NCI-H82 treated with DMSO at 0.1 percent for 48 hours (cell line): ENCODE results near the gene RNPC3.

Experiments used
- DNase-seq: peaks from one replicate; lab custom pipeline; 2025; ENCODE audit not compliant: unreplicated experiment; lab: John Stamatoyannopoulos, UW

RNPC3 gene, protein sequence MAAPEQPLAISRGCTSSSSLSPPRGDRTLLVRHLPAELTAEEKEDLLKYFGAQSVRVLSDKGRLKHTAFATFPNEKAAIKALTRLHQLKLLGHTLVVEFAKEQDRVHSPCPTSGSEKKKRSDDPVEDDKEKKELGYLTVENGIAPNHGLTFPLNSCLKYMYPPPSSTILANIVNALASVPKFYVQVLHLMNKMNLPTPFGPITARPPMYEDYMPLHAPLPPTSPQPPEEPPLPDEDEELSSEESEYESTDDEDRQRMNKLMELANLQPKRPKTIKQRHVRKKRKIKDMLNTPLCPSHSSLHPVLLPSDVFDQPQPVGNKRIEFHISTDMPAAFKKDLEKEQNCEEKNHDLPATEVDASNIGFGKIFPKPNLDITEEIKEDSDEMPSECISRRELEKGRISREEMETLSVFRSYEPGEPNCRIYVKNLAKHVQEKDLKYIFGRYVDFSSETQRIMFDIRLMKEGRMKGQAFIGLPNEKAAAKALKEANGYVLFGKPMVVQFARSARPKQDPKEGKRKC

DNA sequence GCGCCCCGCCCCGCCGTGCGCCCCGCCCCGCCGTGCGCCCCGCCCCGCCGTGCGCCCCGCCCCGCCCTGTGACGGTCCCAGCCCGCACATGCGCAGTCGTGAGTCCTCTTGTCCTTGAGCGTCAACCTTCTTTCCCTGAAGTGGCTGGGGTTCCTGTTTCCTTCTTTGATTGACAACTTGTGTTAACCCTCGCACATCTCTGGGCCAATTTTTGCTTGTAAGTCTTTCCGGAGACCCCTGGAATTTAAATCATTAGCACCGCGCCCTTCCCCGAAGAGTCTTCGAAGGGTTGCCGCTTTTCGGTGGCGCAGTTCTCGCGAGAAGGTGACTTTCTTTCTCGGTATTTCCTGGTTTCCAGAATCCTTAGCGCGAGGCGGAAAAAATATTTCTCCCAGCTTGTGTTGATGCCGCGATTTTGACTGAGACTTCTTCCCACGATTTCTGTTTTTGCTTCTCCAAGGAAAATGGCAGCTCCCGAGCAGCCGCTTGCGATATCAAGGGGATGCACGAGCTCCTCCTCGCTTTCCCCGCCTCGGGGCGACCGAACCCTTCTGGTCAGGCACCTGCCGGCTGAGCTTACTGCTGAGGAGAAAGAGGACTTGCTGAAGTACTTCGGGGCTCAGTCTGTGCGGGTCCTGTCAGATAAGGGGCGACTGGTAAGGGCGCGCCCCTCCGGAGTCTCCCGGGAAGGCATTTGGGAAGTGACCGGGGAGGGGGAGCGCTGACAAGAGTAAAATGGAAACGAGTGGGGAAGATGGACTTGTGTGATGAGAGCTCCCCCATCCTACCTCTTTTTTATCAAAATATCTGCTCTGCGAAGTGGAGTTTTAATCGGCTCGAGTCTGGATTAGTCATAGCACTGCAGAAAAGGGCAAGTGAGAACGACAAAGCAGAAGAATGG, at the start of gene RNPC3:
RNPC3 (plus strand) TSS at position 93 of the 901 bp plus-strand sequence; CDS start at position 465, 372 bp downstream.
- peak; percentile 90 for DNase-seq

DNA sequence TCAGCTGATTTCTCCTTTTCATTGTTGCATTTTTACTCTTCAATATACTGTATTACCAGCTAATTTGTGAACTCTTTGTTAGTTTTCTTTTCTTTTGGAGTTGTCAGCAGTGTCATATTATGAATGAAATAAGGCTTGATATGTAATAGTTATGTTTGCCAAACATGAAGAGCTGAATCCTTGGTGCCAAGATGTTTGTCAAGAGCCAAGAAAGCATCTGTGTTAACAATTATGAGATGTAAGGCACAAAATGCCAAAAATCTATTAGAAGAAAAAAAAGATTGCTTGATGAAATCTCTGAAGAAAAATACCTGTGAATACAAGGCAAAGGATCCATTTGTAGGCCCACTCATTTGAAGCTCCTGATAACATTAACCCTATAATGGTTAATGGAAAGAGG, 48.4 kb upstream of the RNPC3 start:
- DNase-seq, result no peak

DNA sequence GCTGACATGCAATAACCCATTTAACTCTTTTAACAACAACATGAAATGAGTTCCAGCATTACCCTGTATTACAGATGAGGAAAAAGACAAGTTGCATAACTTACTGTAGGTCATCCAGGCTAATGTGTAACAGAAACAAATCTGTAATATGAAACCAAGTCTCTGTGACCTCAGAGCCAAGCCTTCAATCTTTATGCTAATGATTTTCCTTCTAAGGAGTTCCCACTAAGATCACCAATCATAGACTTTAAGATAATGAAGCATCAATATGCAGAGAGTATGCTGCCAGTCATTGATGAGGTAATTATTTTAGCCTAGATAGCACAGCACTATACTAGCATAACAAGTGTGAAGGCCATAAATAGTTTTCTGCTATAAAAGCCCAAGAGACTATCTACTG, 35.6 kb upstream of the RNPC3 start:
- DNase-seq, result no peak

DNA sequence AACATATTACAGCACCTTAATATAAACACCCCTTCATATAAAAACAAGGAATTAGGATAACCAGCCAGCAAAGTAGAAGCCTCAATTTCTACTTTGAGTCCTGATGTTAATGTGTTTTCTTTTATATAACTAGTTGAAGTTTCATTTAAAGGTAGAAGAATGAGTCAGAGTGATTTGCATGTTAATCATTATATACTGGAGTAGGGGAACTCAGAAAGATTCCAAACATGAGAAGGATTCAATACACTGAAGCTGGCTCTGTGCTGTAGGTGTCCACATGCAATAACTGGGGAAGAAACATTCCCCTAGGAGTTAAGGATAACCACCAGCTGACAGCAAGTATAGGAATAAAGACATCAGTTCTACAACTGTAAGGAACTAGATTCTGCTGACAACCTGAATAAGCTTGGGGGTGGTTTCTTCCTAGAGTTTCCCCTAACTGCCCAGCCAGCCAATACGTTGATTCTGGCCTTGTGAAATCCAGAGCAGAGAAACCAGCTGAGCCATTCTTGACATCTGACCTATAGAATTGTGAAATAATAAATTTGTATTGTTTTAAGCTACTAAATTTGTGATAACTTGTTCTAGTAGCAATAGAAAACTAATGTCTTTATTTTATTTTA, 33.4 kb upstream of the RNPC3 start:
- DNase-seq, result no peak

DNA sequence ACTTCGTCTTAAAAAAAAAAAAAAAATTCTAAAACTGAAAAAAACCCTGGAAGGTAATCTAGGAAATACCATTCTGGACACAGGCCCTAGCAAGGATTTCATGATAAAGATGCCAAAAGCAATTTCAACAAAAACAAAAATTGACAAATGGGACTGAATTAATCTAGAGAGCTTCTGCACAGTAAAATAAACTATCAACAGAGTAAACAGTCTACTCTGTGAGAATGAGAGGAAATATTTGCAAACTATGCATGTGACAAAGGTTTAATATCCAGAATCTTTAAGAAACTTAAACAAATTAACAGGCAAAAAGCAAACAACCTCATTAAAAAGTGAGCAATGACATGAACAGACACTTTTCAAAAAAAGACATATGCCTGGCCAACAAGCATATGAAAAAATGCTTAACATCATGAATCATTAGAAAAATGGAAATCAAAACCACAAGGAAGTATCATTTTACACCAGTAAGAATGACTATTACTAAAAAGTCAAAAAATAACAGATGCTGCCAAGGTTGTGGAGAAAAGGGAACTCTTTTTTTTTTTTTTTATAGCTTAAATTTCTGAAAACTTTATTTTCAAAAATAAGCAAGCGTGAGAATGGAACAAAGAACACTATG, 29.4 kb upstream of the RNPC3 start:
- DNase-seq, result no peak

DNA sequence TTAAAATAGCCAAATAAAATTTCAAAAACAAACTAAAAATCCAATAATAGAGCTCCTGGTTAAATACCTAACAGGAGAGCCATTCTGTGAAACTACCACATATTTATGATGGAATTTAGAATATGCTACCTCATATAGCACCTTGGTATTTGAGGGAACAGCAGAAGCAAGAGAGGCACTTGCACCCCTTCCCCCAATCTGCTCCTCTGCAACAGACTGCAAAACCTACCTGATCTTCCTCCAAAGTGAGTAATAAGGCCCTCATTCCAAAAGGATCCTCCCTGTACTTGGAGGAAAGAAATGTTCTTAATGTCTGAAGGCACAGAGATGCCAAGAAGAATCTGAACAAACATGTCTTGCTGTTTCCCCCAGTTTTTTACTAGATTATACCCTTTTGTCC, 28.1 kb upstream of the RNPC3 start:
- no peak for DNase-seq

DNA sequence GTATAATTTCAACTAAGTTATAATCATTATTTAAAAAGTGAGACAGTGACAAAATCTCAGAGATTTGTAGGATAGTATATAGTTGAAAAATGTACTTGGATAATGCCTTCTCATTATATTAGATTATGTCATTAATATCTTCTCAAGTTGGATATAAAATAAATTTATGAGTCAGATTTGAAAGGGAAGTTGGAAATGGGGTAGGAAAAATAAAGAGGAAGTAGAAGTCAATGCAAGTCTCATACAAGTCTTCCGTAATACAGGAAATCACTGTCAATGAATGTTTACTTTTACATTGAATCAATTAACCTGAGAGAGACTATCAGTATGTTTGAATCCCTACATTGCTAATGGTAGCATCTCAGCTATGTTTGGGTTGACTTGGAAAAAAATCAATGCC, 16.2 kb upstream of the RNPC3 start:
- no peak for DNase-seq

DNA sequence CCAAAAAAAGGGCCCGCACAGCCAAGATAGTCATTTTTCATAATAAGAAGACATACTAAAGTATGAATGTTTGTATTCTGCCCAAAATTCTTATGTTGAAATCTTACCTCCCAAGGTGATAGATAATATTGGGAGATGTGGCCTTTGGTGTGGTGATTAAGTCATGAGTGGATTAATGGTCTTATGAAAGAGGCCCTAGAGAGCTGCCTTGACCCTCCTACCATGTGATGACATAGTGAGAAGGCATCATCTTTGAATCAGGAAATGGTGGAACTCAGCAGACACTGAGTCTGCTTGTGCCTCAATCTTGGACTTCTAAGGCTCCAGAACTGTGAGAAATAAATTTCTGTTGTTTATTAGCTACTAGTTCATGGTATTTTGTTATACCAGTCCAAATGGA, 11.8 kb upstream of the RNPC3 start:
- no peak for DNase-seq

DNA sequence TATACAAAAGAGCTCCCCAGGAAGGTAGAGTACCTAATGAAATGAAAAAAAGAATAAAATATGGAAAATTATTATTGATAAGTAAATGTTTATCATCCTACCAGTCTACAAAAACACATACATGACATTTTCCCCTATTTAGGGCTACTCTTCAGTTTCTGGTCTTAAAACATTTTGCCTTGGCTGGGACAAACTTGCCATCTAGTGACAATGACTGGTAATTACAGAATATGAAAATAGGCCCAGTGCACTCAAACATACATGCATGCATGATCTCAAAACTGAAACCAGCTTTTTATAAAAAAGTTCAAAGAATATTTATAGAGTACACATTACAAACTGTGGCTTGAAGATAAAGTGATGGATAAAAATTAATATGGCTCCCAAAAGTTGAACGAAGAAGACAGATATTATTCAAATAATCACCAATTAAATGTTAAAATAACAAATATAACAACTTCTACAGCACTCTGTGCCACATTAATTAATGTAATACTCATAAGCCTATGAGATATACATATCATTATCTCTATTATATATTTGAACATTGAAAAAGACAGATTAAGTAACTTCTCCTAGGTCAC, 10.5 kb upstream of the RNPC3 start:
- peak; percentile 28 for DNase-seq

DNA sequence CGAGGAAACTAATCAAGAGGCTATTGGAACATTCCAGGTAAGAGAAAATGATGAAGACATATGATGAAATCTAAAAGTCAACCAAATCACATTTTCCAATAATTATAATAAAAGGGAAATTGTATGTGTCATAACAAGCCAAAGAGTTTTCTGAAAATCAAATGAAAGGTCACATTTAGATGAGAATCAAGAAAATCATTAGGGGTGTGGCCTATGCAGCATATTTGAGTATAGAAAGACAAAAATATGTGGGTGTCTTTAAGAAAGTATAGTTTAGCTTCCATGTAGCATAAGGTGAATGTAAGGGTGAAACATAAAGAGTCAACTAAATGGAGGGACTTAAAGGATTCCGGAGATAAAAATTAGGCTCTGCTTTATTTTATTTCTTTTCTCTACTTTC, 9.2 kb upstream of the RNPC3 start:
- DNase-seq, result no peak

DNA sequence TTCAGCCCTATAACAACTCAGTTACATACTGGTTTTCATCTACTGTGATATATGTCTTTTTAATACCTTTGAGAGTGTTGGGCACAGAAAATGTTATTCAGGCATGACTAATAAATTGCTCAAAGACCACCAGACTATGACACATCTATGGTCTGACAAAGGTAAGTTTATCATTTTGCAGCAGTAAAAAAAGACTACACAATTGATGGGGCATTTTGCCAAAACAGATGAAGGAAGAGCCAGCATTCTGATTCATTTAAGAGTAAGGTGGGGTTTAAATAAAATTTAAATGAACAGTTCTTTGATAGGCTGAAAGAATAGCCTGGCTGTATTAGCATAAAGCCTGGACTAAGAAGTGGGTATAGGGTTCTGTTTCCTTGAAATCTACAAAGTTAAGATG, 8.8 kb upstream of the RNPC3 start:
- no peak for DNase-seq

DNA sequence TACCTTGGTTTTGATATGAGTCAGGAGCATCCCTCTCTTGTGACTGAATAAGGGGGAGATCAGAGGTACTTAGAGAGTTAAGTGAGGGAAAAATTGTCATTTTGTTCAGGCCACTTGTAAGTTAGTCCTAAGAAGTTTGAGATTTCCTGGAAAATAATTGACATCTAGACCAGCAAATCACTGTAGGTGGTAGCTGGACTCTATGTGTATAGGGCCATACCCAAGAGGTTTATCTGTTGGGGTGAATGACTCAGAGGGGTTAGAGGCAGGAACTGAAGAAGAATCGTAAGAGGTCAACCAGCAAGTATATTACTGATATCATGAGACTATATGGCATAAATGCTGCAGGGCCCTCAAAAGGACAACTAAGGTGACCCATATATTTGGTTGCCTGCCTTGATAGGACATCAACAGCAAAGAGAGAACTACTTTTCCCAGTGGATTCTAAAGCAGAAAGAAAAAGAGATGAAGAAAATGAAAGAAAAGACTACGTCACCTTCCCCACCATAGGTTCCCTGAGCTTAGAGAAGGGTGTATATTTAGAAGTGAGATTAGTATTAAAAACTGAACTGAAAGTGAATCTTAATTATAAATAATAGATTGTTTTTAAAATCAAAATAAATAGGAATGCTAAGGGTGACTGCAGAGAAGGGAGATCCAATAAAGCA, 8.0 kb upstream of the RNPC3 start:
- DNase-seq, result no peak

DNA sequence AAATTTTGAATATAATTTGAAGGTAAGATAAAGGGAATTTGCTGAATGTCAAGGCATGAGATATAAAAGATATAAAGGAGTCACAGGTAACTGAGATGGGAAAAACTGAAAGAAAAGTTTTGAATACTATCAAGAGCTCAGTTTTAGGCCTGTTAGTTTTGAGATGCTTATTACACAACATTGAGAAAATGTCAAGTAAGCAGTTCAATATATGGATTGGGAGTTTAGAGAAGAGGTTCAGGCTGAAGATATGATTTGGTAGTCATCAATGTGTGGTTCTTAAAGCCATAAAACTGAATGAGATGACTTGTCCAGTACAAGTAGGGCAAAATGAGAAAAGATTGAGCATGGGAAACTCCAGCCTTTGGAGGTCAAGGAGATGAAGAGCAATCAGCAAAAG, 4.7 kb upstream of the RNPC3 start:
- DNase-seq, result no peak

DNA sequence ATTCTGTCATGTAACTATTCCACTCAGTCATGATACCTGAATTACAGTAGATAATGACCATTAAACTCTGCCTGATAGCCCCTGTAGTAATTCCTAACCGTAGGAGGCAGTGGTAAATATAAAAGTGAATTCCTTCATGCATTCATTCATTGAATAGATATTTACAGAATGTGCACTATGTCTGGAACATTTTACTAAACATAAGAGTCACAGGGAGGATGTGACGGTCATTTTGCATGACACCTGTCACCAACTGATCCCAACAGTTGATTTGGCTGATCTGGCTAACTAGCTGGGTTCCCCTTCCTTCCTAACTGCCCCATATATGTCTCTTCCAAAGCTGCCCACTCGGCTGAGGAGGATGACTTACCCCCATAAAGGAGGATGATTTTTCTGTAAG, 2.2 kb upstream of the RNPC3 start:
- DNase-seq, result no peak

DNA sequence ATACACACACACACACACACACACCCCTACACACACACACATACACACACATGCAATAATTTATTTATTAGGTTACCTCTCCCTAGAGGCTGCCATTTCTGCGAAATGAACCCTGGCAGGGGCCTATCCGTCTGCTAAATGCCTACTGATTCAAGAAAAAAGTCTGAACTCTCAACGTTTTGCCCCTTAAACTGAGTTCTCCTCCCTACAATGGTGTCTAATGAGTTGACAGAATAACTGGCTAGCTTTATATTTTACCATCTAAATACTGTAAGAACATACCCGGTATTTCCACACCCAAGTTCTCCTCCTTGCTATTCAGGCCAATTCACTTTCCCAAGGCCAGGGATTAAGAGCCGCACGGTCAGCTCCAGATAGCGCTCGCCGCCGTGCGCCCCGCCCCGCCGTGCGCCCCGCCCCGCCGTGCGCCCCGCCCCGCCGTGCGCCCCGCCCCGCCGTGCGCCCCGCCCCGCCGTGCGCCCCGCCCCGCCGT, 339 bp upstream of the RNPC3 start:
- peak; percentile 46 for DNase-seq

DNA sequence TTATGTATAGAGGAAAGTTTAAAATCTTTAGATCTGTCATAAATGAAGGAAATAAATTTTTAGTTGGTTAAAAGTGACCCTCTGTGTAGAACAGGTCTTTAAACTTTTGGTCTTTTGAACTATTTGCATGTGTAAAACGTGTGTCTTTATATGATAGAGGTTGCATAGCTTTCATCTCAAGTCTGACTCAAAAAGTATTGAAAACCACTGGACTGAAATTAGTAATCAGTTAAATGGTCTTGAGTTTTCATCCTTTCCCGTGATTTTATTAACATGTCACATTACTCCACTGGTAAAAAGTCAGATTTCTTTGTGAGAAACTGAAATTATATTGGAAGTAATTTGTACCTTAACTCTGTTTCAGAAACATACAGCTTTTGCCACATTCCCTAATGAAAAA, 1.8 kb downstream of the RNPC3 start:
- DNase-seq, result no peak

DNA sequence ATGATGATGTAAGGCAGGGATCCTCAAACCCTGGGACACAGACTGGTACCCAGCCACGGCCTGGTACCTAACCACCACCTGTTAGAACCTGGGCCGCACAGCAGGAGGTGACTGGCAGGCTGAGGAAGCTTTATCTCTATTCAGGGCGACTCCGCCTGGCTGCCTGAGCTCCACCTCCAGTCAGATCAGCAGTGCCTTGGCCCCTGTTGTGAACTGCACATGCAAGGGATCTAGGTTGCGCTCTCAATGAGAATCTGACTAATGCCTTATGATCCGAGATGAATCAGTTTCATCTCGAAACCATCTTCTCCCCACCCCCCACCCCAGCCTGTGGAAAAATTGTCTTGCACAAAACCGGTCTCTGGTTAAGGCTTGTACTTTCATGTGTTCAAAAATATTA, 4.2 kb downstream of the RNPC3 start:
- no peak for DNase-seq

DNA sequence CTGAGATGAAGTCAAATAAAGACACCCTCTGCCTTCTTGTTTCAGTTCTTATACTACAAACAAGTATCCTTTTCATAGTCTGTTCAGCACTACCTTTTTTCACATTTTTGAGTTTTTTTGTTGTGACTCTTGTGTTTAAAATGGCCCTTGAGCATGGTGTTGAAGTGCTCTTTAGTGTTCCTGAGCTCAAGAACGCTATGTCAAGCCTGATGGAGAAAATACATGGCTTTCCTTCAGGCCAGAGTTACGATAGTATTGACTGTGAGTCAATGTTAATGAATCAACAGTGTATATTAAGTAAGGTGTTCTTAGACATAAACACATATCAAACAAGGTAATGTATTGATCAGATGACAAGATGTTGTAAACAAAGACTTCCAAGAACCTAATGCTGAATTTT, 12.7 kb downstream of the RNPC3 start:
- DNase-seq, result no peak

DNA sequence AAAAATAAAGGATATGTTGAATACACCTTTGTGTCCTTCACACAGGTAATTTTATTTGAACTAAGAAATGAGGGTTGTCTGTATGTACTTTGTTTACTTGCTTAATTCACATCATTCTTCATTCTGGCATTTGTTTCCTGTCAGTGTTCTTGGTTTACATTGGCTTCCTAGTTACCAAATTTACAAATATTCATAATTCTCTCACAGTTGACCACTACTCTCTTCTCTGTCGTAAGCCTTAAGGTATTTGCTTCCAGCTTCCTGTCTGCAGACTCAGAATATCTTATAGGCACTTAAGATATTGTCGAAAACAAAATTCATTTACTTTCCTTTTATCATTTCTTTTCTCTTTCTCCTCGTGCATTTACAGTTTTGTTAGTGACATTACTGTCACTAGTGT, 15.9 kb downstream of the RNPC3 start:
- no peak for DNase-seq

DNA sequence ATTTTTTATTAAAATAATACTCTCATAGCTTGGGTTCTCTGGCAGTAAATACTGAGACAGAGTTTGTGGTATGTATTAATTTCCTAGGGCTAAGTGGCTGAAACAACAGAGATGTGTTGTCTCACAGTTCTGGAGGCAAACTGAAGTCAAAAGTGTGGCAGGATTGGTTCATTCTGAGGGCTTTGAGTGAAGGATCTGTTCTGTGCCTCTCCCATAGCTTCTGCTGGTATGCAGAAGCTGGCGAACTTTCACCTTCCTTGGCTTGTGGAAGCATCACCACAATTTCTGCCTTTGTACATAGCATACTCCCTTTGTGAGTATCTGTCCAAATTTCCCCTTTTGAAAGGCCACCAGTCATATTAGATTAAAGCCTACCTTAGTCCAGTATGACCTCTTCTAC, 21.0 kb downstream of the RNPC3 start:
- DNase-seq, result no peak
